IPS DF 4.7 (cell line): ENCODE data around the gene EXOC2.

Experiments used
- DNase-seq: peaks from one replicate; pipeline ENCODE4 v3.0.0-alpha.2; 2013; ENCODE audit warnings: low spot score; ENCODE audit errors: extremely low read depth

The EXOC2 gene

DNA sequence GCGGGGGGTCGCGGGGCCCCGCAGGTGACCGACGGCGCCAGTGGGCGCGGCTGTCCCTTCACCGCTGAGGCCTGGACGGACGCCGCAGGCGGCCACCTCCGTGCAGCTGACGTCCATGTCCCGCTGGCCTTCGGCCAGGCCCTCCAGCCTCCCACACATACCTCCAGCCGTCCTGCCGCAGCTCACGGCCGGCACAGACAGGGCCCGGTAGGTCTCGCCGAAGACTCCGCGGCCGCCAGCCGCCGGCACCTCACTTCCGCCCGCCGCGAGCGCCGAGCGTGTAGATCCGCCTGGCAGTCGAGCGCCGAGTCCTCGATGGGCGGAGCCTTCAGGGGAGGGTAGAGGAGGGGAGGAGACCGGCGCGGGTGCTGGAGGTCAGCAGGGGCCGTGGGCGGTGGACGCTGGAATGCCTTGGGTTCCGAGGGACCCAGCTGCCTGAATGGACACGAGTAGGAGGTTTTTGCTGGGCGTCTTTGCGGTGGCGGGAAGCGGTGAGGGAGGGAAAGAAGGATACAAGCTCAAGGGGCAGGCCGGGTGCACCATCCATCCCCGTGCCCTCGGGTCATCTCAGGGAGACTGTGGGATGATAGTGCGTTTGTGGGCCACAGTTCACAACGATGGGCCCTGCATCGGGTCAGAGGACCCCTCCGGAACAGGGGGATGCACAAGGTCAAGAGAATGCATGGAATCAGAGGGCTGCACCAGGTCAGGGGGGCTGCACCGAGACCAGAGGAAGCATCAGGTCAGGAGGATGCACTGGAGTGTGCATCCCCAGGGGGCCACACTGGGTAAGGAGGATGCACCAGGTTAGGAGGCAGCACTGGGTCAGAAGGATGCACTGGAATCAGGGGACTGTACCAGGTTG is at the start of gene EXOC2:
TSS of gene EXOC2 (minus strand) at position 282 of the 865 bp plus-strand sequence. CDS start 55,321 bp downstream, outside the sequence.
- no peak for DNase-seq

DNA sequence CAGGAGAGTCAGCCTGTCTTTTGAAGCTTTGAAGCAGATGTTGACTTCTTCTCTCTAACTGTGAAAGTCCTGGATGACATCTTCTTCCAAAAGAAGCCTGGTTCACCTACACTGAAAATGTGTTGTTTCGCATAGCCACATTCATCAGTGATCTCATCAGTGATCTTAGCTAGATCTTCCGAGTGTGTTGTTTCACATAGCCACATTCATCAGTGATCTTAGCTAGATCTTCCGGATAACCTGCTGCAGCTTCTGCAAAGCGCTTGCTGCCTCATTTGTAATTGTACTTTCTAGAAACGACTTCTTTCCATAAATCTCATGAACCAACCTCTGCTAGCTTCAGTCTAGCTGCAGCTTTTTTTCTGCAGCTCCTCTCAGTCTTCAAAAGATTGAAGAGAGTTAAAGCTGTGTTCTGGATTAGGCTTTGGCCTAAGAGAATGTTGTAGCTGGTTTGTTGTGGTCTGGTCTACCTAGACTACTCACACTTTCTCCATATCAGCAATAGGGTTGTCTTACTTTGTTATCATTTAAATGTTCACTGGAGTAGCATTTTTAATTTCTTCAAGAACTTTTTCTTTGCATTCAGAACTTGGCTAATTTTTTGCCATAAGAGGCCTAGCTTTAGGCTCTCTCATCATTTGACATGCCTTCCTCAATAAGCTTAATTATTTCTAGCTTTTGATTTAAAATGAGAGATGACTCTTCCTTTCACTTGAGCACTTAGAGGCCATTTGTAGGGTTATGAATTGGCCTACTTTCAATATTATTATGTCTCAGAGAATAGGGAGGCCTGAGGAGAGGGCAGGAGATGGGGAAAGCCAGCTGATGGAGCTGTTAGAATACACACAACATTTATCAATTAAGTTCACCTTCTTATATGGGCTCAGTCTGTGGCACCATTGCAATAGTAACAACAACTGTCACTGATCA is 48.7 kb upstream of the EXOC2 start:
- DNase-seq = no peak

GRCh38 chr6:736657-737446 is 43.9 kb upstream of the EXOC2 start:
- no peak for DNase-seq

DNA sequence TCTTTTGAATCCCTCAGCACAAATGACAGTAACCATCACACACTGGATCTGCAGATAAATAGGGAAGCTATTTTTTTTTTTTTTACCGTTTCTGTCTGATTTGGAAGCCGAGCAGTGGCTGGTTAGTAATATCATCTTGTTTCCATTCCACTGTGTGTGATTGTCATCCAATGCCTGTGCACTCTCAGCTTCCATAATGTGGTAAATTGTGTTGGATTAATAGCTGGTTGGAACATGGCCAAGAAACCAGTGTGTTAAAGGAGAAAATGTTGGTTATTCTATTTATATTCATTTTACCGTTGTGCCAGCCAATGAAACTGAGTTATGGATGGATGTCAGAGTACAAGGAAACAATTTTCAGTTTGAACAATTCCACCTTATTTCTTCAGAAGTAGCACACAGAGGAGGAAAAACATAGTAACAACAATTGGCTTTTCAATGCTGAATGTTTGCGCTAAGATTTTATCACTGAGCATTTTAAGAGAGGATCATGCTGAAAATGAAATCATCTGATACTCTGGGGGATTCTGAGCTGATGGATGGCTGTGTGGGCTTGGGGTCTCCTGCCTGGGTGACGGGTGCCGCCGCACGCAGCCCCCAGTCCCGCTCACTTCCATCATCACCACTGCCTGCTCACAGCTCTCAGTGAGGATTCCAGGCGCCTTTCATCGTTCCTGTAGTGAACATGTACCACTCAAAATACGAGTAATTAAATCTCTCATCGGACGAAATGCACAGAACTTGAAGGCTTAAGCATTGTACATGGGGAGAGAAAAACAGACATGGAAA is 40.7 kb upstream of the EXOC2 start:
- no peak for DNase-seq

GRCh38 chr6:731924-732323 is 39.0 kb upstream of the EXOC2 start:
- no peak for DNase-seq

GRCh38 chr6:729606-730320 is 36.8 kb upstream of the EXOC2 start:
- DNase-seq = no peak

DNA sequence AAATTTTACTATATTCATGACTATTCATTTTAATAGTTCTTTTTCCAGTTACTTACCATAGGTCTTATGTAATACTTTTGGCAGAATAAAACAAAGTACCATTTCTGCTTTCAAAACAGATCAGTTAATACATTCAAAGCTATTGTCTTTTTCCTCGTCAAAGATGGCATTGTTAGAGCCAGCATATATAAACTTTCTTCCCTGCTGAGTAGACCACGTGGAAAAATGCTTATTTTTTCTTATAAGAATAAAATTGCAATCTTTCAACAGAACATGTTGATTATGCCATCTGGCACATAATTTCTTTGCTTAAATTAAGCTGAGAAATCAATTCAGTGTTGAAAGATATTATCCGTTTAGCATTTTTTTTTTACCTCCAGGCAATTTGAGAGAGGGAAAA is 34.9 kb upstream of the EXOC2 start:
- DNase-seq = no peak

- DNase-seq = no peak
These were observed 30.6 kb upstream of the EXOC2 start for GRCh38 chr6:723540-723939.

DNA sequence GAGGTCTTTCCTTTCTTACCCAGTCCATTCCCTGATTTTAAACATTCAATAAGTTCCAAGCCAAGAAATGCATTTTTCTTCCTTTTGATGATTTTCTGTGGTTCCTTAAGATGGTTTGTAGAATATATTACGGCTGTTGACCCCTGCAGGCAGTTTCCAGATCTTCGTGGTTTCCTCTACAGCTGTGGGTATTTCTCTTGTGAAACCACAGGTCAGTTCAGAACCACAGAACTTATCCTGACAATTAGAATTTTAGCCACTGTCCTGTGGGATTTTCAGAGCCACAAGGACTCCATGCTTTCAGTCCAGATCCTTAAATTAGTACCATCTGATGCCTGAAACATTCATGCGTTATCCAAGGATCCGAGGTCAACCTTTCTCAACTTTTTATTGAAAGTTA is 29.7 kb upstream of the EXOC2 start:
- DNase-seq = no peak

- no peak for DNase-seq
These were observed 29.2 kb upstream of the EXOC2 start for GRCh38 chr6:722077-722524.

DNA sequence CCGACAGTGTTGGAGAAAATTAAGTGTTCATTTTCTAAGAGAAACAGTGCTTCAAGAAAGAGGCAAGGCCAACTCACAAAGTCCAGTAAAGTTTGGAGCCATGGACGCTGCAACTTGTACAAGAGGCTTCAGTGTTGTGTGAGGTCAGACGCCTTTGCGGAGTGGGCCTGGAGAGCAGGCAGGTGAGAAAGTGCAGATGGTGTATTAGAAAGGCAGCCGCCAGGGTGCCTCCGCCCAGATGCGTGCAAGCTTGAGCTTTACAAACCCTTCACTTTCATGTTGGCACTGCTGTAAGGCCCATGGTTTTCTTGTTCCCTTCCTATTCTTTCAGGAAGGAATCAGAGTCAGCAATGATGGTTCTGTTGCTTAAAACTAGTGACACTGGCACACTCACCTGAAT is 25.4 kb upstream of the EXOC2 start:
- no peak for DNase-seq

GRCh38 chr6:717135-717534 is 24.2 kb upstream of the EXOC2 start:
- DNase-seq = no peak

GRCh38 chr6:715709-716491 is 23.0 kb upstream of the EXOC2 start:
- DNase-seq = no peak

GRCh38 chr6:714100-714499 is 21.2 kb upstream of the EXOC2 start:
- no peak for DNase-seq

GRCh38 chr6:713351-713750 is 20.4 kb upstream of the EXOC2 start:
- no peak for DNase-seq

DNA sequence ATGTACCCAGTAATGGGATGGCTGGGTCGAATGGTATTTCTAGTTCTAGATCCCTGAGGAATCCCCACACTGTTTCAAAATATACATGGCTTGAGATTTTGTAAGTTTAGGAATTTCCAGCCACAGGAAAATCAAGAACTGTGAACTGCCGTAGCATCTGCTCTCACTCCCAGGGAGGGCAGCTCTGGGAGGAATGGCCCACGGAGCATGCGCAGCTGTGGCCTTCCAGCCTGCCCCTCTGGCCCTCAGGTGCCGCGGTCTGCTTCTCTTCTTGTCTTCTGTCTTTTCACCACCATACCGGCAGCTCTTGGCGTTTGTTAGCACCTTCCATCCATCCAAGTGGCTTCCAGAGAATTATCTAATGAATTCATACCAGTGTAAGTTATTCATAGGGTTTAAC is 19.9 kb upstream of the EXOC2 start:
- DNase-seq = no peak

GRCh38 chr6:711925-712324 is 19.0 kb upstream of the EXOC2 start:
- DNase-seq = no peak

DNA sequence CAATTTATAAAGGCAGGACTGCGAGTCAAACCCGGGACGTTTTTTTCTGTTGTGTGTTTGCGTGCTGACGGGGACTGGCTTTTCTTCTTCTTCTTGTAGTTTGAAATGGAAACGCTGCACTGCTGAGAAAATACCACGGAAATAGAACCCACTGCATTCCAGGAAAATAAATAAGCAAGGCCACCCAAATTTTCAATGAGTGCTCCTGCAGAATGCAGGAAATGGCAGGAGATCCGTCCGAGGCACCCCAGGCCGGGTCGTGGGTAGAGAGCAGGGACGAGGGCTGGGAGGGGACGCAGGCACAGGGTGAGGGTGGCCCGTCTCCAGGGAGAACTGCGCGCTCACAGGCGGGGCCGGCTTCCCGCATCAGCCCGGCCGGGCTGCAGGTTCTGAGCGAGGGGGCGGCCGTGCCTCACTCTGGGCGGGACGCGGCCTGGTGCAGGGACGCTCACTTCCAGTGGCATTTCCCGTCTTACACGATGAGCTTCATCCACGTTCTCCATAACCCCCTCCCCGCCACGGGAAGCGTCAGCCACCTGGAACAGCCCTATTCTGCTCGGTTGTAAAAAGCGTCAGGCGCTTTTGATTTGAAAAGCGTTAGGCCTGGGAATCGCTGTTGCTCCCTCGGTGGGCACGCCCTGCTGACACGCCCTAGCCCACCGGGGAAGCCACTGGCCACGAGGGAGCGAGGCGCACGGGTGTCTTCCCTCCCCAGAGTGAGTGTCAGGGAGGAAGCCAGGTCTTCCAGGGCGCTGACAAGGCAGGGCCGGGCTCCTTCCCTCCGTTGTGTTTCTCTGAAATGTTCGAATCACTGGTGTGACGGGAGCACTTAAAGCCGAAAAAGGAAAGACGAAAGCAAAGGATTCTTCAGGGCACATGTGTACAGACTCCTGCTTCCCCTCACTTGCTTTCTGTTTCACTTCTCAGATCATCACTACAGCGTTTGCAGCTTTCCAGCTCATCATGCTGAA is 17.9 kb upstream of the EXOC2 start:
- DNase-seq = no peak
